ENCODE data around the gene ALDH1A2.
"Not testable (repeated sequence)": the region's sequence is repeated elsewhere in the genome, so short reads cannot be mapped to it uniquely, and the experiment has no call there.

ALDH1A2 gene

DNA sequence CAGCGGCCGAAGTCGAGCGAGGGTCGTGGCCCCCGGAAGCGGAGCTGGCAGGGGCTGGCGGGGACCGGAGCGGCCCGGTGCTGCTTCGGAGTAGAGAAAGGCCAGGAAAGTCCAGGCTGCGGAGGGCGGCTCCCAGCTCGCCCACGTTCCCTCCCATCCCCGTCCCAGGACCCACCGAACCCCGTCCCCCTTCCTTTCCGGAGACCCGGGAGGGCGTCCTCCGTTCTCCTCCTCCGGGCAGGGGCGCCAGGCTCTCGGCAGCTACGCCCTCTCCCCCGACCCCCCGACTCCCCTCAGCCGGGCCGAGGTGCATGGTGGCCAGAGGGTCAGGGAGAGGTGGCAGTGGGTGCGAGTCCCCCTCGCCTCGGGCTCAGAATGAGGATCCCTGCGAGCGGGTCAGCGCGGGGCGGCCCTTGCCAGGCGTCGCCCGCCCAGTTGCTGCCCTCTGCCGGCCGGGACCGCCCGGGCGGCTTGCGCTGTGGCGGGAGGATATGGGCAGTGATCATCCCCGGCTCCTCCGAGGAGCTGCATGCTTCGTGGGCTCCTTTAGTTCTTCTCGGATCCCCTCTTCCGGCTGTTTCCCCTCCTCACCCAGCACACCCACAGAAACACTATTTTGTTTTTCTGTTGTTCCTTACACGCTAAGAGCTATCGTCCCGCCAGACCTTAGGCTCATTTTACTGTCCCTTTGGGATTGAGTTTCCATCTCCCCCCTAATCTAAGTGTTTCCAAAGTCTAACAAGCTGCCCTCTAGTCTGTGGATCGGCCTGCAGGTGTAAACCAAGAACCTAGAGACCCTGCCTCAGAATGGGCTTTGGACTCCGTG, 744 bp upstream of the ALDH1A2 start:
- DNase-seq, result peak; percentile 52

DNA sequence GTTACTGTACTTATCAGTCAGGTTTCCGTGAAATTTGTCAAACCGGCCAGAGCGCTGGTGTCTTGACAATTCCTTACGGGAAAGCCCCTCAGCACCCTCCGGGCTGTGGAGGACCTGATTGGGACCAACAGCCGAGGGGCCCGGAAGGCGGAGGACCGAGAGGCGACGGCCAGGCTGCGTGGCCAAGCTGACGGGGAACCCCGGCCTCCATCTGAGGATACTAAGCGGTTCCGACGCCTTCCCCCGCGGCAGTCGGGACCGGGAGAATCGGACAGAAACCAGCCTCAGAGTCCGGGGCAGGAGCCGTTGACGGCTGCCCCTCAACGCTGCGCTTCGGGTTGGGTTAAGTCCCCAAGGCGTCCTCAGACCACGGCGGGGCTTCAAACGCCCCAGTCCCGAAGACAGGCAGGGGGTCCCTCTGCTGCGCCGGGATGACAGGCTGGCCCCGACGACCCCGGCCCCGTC, 499 bp downstream of the ALDH1A2 start:
- DNase-seq, result no peak

DNA sequence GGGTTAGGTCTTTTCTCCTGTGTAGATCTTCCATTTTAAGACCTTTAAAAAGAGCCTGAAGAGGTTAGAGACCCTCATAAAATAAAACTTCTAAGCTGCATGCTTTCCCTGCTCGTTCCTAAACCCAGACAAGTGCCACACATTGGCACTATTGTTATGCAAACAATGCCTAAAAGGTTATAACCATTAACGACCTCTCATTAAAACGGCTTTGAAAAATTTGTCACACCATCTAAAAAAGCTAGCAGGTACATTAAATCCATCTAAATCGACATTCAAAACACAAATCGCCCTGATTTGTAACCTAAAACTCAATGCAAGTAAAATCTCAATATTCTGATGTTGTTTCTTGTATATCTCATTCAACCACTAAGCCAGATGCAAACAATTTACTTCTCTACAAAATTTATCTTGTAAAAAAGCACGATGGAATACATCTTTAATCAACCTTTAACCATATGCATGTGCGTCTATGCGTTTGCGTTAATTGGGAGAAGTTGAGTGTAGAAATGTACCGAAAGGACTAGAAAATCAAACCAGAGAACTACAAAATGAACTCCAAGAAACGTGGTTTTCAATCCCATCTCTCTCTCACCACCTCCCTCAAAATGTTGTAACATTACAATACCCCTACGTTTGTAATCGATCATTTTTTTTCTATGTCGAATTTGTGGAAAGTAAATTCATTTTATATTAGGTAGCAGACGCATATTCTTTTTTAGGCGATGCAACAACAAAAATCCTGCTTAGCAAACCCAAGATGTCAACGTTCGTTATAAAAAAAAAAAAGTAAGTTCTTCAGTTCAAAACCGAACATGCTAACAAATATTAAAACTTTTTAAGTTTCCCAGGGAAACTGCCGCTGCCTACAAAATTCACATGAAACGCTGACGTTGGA, 1.2 kb downstream of the ALDH1A2 start:
- no peak for DNase-seq

DNA sequence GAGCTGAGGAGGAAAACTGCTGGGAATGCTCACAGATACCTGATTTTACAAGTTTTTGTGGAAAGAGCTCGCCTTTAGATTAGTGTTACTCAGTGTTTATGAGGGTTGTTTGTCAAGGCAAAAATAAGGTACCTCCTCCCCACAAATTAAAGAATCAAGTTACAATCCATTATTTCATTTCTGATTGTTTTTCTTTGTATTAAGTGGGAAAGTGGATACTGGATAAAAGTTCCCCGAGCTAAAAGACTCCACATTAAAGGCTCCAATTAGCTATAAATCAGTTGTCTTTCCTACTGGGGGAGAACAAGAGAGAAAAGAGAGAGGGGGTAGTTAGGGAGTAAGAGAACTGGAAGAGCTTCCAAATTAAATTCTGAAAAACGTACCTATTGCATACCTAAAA, 1.9 kb downstream of the ALDH1A2 start:
- DNase-seq, result no peak

DNA sequence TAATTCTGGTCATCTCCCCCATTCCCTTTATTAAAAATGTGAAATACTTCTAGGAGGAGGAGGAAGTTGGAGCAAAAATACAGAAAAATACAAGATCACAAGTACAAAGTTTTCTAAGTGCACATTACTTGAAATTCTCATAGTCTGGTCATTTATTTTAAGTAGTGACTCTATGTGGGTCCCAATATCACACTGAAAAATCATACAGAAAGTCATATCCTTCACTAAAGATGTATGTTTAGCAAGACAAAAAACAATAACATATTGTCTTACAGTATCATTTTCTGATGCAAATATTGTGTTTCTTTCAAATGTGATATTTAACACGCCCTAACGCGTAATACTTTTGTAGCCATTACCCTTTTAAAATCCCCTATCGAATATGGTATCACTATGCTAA, 2.5 kb downstream of the ALDH1A2 start:
- DNase-seq, result no peak

DNA sequence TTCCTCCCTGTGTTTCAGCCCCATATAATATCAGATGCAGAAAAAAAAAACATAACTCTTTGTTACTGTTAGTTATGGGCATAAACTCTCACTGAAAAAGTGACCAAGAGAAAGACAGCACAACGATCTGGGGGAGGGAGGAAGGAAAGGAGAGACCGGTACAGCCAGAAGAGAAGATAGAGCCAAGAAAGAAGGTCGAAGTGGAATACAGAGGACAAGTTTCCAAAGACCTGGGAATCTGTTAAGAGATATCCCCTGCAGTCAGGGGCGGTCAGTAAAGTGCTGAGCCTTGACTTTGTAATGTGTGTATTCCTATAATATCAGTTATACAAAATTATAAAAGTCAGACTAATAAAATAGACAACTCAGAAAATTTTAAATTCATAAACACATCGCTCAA, 3.3 kb downstream of the ALDH1A2 start:
- no peak for DNase-seq

DNA sequence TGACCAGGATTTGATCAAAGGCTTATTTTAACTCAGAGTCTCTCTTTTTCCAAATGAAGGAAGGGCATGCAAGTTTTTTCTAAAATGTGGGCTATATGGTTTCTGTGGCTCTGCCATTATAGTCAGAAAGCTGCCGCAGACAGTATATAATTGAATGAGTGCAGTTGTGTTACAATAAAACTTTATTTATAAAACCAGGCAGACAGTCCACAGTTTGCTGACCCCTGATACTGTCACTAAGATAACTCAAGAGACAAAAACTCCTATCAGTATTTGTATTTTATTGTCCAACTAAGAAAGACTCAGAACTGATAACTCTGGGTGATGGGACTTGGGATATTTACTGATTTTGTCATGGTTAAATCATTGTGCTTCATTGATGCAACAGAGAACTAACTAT, 4.9 kb downstream of the ALDH1A2 start:
- no peak for DNase-seq

DNA sequence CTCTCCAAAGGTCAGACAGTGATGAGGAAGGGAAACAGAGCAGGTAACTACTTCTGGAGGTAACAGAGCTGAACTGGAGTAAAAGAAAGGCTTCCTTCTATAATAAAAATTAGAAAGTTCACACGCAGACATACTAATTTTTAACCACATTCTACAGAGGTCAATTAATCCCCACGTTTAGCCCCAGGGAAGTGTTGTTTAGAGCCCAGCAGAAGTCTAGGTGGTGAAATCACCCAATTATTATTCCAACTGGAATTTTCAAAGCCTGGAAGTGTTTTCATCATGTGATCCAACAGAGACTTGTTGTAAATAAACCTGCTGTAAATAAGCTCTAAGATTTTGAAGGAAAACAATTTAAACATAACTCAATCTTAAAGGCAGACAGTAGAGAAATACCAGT, 6.8 kb downstream of the ALDH1A2 start:
- DNase-seq, result no peak

DNA sequence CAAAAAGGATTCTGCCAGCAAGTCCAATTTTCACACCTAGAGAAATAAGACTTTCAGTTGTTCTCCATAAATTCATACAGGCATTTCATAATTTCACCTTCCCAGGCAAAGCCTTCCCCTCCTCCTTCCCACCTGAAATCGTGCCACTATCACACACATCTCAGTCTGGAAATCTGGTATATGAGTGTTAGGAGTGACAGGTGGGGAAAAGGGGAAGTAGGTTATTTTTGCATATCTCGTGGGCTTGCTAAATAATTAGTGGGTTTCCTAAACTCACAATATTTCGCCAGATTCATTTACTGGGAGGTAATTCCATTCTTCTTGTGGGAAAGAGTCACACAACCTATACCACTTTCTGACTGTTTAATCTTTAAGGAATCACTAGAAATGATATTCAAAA, 7.4 kb downstream of the ALDH1A2 start:
- DNase-seq, result no peak

DNA sequence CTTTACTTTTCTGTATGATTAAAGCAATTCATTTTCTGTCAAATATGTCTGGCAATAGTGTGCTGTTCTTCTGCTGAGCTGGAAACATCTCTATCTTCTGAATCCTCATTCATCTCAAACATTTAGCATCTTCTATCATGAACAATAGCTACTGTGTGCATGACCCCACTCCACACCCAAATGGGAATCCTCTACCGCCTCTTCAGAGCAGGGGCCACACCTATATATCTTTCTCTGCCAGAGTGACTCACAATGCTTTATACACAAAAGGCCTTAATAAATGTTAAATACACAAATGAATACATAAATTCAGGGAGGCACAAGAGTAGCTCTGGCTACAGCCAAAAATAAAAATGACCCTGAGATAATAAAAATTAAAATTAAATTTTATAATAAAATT, 8.0 kb downstream of the ALDH1A2 start:
- DNase-seq, result no peak

DNA sequence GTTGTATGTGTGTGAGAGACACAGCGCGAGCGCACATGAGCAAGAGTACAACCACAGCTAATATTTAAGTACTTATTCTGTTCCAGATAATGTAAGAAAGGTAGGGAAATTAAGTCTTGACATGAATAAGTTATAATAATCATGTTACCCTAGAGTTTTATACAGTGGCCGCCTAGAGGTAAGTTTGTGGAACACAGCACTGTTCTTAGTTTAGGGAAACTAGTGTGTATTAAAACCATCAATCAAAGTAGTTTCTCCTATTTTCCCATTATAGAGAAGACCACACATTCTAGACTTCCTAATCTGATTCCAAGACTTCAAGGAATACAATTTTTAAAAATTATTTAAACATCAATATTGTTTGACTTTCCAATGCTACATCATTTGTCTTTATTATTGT, 9.5 kb downstream of the ALDH1A2 start:
- DNase-seq, result no peak

DNA sequence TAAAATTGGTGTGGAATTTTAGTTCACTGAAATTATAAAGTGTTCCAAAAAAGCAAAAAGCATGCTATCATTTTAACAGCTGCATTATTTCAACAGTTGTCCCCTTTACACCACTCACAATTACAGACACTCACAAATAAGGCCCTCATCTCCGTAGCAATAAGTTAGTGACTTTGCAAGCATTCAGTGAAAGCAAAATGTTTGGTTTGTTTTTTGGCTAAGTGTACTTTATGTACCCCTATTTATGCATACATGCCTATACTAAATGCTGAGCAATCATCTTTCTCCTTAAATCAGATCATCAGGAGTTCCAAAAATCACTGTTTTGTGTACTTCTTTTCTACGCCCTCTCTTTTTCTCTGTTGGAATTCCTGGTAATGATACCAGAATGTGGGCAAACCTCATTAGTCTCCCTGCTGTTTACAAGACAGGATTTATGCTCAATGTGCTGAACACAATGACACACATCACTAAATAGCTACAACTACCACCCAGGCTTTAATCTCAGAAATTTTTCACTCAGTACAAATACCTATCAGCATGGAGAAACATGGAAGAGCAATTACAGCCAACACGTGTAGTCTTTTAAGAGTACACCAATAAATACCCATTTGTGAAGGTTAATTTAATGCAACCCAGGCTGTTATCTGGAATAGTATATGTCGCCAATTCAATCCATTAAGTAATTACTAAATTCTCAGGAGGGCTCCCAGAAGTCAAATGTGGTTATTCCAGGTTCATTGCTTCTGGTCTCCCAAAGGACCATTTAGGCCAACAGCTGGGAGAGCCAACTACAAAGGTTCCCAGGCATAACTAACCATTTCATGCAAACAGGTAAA, 12.0 kb downstream of the ALDH1A2 start:
- DNase-seq, result no peak

DNA sequence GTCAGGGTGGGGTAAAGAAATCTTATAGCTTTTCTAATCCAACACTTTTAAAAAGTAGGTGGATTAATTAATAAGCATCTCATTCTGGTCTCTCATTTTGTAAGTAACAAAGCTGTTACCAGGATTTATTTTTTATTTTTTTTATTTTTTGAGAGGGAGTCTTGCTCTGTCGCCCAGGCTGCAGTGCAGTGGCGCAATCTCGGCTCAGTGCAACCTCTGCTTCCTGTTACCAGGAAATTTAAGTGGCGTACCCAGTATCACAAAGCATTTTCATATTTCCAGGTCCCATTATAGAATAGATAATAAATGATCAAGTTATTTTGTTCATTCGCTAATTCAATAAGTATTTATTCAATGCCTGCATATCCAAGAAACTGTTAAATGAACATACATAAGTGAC, 13.2 kb downstream of the ALDH1A2 start:
- DNase-seq, result no peak

DNA sequence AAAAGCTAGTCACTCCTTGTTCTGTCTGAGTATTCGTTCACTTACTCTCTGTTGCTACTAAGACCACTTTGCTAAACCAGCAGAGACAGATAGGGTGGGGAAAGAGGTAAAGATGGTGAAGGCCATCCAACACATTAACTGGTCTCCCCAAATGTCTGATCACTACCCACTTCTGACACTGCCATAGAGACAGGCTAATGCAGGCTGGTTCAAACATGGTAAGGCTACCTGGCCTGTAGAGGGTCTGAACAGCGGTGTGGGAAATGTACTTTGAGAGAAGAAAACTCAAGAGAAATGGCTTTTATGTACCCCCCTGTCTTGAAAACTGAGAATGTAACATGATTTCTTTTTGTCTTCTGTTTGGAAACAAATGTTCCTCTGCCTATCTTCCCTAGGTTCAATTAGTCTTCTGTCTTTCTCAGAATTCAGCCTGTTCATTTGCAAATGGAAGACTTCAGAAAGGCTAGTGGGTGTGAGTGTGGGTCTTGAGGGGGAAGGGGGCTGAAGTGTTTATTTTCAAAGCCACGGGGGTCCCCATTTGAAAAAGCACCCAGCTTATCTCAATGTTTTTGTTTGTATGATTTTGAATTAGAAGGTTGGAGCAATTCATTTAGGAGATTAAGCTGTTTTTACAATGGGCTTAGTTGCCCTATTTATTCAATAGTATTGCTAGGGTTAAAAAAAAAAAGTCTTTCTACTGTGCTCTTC, 15.8 kb downstream of the ALDH1A2 start:
- DNase-seq, result no peak

DNA sequence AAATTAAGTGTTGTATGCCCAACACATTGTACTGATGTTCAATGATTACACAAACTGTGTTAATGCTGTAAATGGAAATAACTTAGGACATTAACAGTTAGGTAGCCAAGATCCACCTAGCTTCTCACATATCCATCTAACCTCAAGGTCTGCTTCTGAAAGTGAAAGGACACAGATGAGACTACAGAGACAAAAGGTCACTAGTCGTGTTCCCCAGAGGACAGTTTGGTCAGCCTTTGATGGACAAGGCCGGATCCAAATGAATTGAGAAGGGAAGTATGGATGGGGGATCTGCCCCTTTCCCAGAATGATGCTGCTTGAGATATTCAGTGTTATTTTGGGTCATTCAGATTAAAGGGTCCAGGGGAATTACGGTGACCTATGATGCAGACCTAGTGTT, 17.2 kb downstream of the ALDH1A2 start:
- DNase-seq, result no peak

DNA sequence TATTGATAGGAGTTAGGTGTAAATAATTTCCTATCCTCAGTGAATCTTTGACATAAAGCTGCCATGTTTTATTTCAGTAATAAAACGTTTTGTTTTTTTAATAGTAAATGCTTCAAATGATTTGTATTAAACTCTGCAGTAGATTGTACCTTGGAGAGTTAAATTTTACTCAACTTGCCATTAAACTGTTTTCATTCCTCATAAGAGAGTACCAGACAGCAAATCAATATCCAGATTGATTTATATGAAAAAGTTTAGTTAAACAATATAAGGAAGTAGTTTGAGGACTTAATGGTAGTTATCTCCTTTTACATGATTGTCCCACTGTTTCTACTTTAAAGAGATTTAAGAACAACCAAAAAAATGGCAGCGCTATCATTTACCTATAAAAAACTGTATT, 18.4 kb downstream of the ALDH1A2 start:
- no peak for DNase-seq

DNA sequence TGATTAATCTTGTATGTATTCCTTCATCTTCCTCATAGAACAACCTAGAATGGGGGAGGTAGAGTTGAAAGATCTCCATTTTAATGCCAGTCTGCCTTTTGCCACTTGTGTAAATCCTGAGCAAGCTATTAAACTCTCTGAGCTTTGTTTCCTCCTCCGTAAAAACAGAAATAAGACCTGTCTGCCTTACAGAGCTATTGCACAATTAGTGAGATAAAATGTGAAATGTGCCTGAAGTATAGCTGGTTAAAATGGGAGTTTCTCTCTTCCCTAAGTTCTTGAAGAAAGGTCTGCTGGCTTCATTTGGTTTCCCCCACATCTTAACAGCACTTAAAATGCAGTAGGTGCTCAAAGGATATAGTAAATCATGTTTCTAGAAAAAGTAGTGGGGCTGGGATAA, 19.0 kb downstream of the ALDH1A2 start:
- DNase-seq, result no peak

DNA sequence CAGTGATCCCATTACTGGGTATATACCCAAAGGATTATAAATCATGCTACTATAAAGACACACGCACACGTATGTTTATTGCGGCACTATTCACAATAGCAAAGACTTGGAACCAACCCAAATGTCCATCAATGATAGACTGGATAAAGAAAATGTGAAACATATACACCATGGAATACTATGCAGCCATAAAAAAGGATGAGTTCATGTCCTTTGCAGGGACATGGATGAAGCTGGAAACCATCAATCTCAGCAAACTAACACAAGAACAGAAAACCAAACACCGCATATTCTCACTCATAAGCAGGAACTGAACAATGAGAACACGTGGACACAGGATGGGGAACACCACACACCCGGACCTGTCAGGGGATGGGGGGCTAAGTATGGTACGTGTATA, 20.1 kb downstream of the ALDH1A2 start:
- not testable (repeated sequence) for DNase-seq

DNA sequence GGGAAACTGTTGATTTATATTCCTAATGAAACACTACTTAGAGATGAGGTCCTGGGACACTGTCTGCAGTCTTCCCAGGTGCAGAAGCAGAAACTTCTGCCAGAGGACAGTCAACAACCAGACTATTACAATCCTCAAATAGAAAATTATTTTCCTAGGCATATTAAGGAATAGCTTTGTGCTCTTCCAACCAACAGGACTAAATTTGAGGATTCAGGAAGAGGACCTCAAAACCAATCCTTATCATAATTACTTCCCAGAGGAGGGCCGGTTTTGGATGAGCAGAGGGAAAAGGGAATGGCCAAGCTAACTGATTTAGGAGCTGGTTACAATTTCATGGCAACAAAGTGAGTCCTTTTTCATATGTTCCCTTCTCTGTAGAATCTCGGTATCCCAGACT, 21.0 kb downstream of the ALDH1A2 start:
- DNase-seq, result no peak

DNA sequence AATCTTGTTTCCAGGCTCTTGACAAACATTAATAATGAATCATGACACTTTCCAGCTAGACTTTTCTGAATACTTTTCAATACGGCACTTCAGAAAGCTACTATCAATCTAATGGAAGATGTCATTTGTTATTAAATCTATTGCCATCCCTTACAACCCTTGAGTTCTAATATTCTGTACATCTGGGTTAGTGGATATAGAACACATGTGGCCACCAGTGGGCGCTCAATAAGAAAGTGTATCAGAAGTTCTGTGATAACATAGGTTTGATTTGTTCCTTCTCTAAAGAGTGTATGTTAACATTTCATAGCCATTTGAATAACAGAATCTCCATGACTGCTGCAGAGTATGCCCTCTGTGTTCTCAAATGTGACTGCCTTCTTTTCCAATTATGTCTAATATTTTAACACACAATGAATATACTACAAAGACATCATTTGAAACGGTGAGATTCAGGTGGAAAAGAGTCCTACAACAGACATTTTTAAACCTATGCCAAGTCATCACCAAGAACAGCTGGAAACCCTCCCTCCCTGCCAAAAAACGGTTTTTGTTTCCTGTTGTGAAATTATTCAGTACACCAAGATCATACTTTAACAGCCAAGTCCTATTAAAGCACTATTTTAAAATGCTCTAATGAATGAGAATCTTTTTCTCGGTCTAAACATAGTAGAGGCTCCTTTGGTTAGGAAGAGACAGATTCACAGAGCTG, 22.2 kb downstream of the ALDH1A2 start:
- DNase-seq, result peak; percentile 36

DNA sequence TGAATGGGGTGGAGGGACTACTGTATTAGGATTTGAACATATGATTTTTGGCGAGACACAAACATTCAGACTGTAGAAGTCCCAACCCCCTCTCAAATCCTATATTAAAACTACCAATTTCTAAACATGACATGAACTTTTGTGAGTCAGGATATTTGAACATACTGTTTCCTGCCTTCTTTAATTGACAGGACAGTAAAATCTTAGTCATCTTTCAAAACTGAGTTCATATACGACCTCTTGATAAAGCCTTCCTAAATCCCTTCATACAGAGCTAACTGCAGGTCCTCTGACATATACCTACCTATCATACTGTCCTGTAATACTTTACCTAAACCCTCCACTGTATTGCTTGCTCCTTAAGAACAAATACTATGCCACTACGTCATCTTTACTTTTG, 23.5 kb downstream of the ALDH1A2 start:
- DNase-seq, result no peak

DNA sequence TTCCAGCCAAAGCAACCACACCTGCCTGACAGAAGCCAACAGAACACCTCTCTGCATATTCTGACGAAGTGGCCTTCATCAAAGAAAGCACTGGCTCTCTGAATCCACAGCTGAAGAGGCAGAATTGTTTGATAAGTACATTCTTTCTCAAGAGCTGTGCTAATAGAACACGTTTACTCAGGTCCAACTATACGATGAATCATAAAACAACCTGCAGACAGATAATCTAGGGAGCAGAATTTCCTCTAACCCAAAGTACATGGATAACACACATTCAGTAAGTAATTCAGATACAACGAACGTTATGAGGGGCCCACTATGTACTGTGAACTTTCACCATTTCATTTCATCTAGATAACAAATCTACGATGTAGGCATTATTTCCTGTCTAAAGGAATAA, 25.4 kb downstream of the ALDH1A2 start:
- no peak for DNase-seq
